IMR-90 (cell line): Measurements from ENCODE around the gene LIN9. TPM values are rescaled to one million over a fixed set of nuclear protein-coding genes. Genes with fewer than 3 reads are reported as not detected.

Source experiments
- ATAC-seq: fragments of 200-7000 bp; cut with Tn5 transposase; 2 replicates; pipeline ENCODE4 v1.9.1; 2020; ENCODE audit warnings: low read depth, mild to moderate bottlenecking, moderate library complexity
- BruUV-seq: library from RNA; stranded (reverse); fragments of 400-500 nt; replicated peaks from 2 replicates; lab custom pipeline; 2021; lab: Mats Ljungman, UMichigan
- CTCF ChIA-PET: fragments of 300-600 bp; formaldehyde crosslinking; extraction: SDS; loops from one replicate; lab custom pipeline; 2021; ENCODE audit warnings: antibody characterized with exemption; lab: Yijun Ruan, JAX
- POLR2A ChIA-PET: fragments of 300-600 bp; sonication (Branson Sonifier 250); formaldehyde crosslinking; loops from one replicate; lab custom pipeline; 2022; ENCODE audit warnings: antibody characterized with exemption; ENCODE audit not compliant: unreplicated experiment; lab: Charles Lee
- DNase-seq: peaks from one replicate; pipeline ENCODE4 v3.0.0; 2013
- H2AFZ ChIP-seq: replicated peaks from 2 replicates; pipeline ENCODE3; 2013; ENCODE audit warnings: low read length, mild to moderate bottlenecking; ENCODE audit not compliant: poor library complexity
- H2AK5ac ChIP-seq: 2 replicates; pipeline ENCODE4 v1.6.1; 2013; ENCODE audit warnings: low read depth, low read length, inconsistent platforms
- H2AK9ac ChIP-seq: replicated peaks from 2 replicates; pipeline ENCODE3; 2013; ENCODE audit warnings: mild to moderate bottlenecking, low read depth, low read length, moderate library complexity; ENCODE audit not compliant: poor library complexity
- H2BK120ac ChIP-seq: 2 replicates; pipeline ENCODE4 v1.6.1; 2013; ENCODE audit warnings: low read depth, low read length, inconsistent platforms
- H2BK15ac ChIP-seq: 3 replicates; pipeline ENCODE4 v1.6.1; 2013; ENCODE audit warnings: low read depth, low read length, inconsistent platforms
- H2BK20ac ChIP-seq: 2 replicates; pipeline ENCODE4 v1.6.1; 2013; ENCODE audit warnings: low read depth, mild to moderate bottlenecking, inconsistent platforms, low read length, moderate library complexity
- H2BK5ac ChIP-seq: 2 replicates; pipeline ENCODE4 v1.6.1; 2013; ENCODE audit warnings: mild to moderate bottlenecking, low read depth, low read length, inconsistent platforms; ENCODE audit not compliant: poor library complexity, severe bottlenecking
- H3K14ac ChIP-seq: replicated peaks from 2 replicates; pipeline ENCODE4 v1.6.1; 2013; ENCODE audit warnings: low read depth, low read length, inconsistent platforms
- H3K18ac ChIP-seq: 2 replicates; pipeline ENCODE4 v1.6.1; 2013; ENCODE audit warnings: low read depth, low read length, control low read depth
- H3K23ac ChIP-seq: 2 replicates; pipeline ENCODE4 v1.6.1; 2013; ENCODE audit warnings: low read depth, low read length, inconsistent platforms
- H3K27ac ChIP-seq: 2 replicates; pipeline ENCODE4 v1.5.1; 2013; ENCODE audit warnings: mild to moderate bottlenecking, control low read depth, low read length; ENCODE audit not compliant: insufficient read depth
- H3K27me3 ChIP-seq: 2 replicates; pipeline ENCODE4 v1.6.1; 2013; ENCODE audit warnings: low read length; ENCODE audit not compliant: control insufficient read depth, insufficient read depth
- H3K36me3 ChIP-seq: 2 replicates; pipeline ENCODE4 v1.6.1; 2013; ENCODE audit warnings: low read length, mixed read lengths; ENCODE audit not compliant: control insufficient read depth, insufficient read depth
- H3K4ac ChIP-seq: 2 replicates; pipeline ENCODE4 v1.6.1; 2013; ENCODE audit warnings: low read depth, low read length, inconsistent platforms
- H3K4me1 ChIP-seq: 2 replicates; pipeline ENCODE4 v1.6.1; 2013; ENCODE audit warnings: low read length, mixed read lengths; ENCODE audit not compliant: control insufficient read depth, insufficient read depth
- H3K4me2 ChIP-seq: 2 replicates; pipeline ENCODE4 v1.6.1; 2013; ENCODE audit warnings: low read depth, mild to moderate bottlenecking, control low read depth, low read length, moderate library complexity
- H3K4me3 ChIP-seq: 2 replicates; pipeline ENCODE4 v1.5.1; 2013; ENCODE audit warnings: low read depth, mild to moderate bottlenecking, control low read depth, low read length, moderate library complexity; ENCODE audit not compliant: insufficient read depth
- H3K56ac ChIP-seq: 2 replicates; pipeline ENCODE4 v1.6.1; 2013; ENCODE audit warnings: low read length, inconsistent platforms; ENCODE audit not compliant: insufficient read depth; ENCODE audit errors: extremely low read depth
- H3K79me1 ChIP-seq, 2 experiments: 2 replicates each; pipeline ENCODE4 v1.6.1; 2013; ENCODE audit warnings: low read length in 2 of 2, inconsistent platforms in 1 of 2, low read depth in 1 of 2
- H3K9ac ChIP-seq: 2 replicates; pipeline ENCODE4 v1.6.1; 2013; ENCODE audit warnings: low read depth, low read length, control low read depth
- H3K9me1 ChIP-seq: 2 replicates; pipeline ENCODE4 v1.6.1; 2013; ENCODE audit warnings: low read length, inconsistent platforms; ENCODE audit not compliant: insufficient read depth
- H3K9me3 ChIP-seq: 2 replicates; pipeline ENCODE4 v1.6.1; 2013; ENCODE audit warnings: low read length; ENCODE audit not compliant: control insufficient read depth, insufficient read depth
- H4K20me1 ChIP-seq: 2 replicates; pipeline ENCODE4 v1.6.1; 2013; ENCODE audit warnings: low read length, inconsistent platforms; ENCODE audit not compliant: insufficient read depth
- H4K5ac ChIP-seq: 2 replicates; pipeline ENCODE4 v1.6.1; 2013; ENCODE audit warnings: mild to moderate bottlenecking, low read depth, low read length, control low read depth
- H4K8ac ChIP-seq, 2 experiments: 2 replicates each; pipeline ENCODE4 v1.6.1; 2013; ENCODE audit warnings: low read depth in 2 of 2, low read length in 2 of 2, control low read depth in 1 of 2, inconsistent platforms in 1 of 2
- H4K91ac ChIP-seq: 2 replicates; pipeline ENCODE4 v1.6.1; 2013; ENCODE audit warnings: low read depth, low read length, inconsistent platforms; ENCODE audit not compliant: insufficient read depth
- BHLHE40 ChIP-seq: fragments of 150-350 bp; IDR thresholded peaks from 2 replicates; pipeline ENCODE4 v1.6.1; 2016; ENCODE audit warnings: mild to moderate bottlenecking, low read depth, low read length
- CHD1 ChIP-seq: IDR thresholded peaks from 2 replicates; pipeline ENCODE4 v1.6.1; 2012; ENCODE audit warnings: low read depth, low read length, improper control_type of control experiment
- FOS ChIP-seq: fragments of 150-350 bp; IDR thresholded peaks from 2 replicates; pipeline ENCODE4 v1.6.1; 2016; ENCODE audit warnings: low read depth, low read length
- MXI1 ChIP-seq: IDR thresholded peaks from 2 replicates; pipeline ENCODE4 v1.6.1; 2012; ENCODE audit warnings: low read depth, mild to moderate bottlenecking, low read length, moderate library complexity, borderline replicate concordance
- NFE2L2 ChIP-seq: fragments of 150-350 bp; IDR thresholded peaks from 2 replicates; pipeline ENCODE4 v1.6.1; 2016; ENCODE audit warnings: low read depth, mild to moderate bottlenecking, low read length
- POLR2A ChIP-seq: IDR thresholded peaks from 2 replicates; pipeline ENCODE4 v1.6.1; 2012; ENCODE audit warnings: mild to moderate bottlenecking, low read depth, low read length
- RCOR1 ChIP-seq: IDR thresholded peaks from 2 replicates; pipeline ENCODE4 v1.6.1; 2012; ENCODE audit warnings: mild to moderate bottlenecking, low read length, improper control_type of control experiment; ENCODE audit not compliant: insufficient replicate concordance
- RFX5 ChIP-seq: IDR thresholded peaks from 2 replicates; pipeline ENCODE4 v1.8.0; 2012; ENCODE audit warnings: low read depth, mild to moderate bottlenecking, low read length, moderate library complexity
- WGBS, 2 experiments: methylation state at CpG; one replicate each; pipeline versions ENCODE4 v1.1.5 to v1.1.7; 2013; ENCODE audit warnings: missing lambda C conversion rate in 2 of 2; ENCODE audit not compliant: insufficient read length in 1 of 2; ENCODE audit errors: extremely low coverage in 2 of 2; 5-methylcytosine and 5-hydroxymethylcytosine counted together
- dilution Hi-C: fragments of 300-500 bp; cut with HindIII; formaldehyde crosslinking; loops from one replicate; pipeline ENCODE4 v1.14.3; 2018; ENCODE audit warnings: low sequenced_read_pairs; ENCODE audit not compliant: unreplicated experiment
- in situ Hi-C: fragments of 300-500 bp; cut with MboI; formaldehyde crosslinking; loops from 3 replicates; pipeline ENCODE4 v1.14.3; 2019; ENCODE audit warnings: low sequenced_read_pairs, inconsistent platforms, mixed read lengths
- intact Hi-C: fragments of 100-400 bp; cut with micrococcal nuclease; formaldehyde crosslinking; loops from 2 replicates; pipeline ENCODE4 v1.10.0; 2022
- polyA plus RNA-seq, 3 experiments: library from polyadenylated mRNA; depleted of rRNA; stranded (reverse); fragments of >200 nt; gene quantifications; 2 replicates each; pipeline ENCODE4 v1.2.3, GENCODE V29; 2012; ENCODE audit warnings: low replicate concordance in 1 of 3
- total RNA-seq: library from RNA; depleted of rRNA; stranded (reverse); fragments of >200 nt; gene quantifications from 2 replicates; pipeline ENCODE4 v1.2.3, GENCODE V29; 2012
- TF ChIP-seq, protein P1 (sequence below): conservative IDR thresholded peaks from 2 replicates; pipeline ENCODE4 v1.5.1; 2012; ENCODE audit warnings: mild to moderate bottlenecking, low read depth, low read length, improper control_type of control experiment

Gene LIN9
- total and polyA plus RNA-seq, 2 of the 4 experiments (the other 2 are of a cell fraction) = 2.3 to 3.9 TPM

DNA sequence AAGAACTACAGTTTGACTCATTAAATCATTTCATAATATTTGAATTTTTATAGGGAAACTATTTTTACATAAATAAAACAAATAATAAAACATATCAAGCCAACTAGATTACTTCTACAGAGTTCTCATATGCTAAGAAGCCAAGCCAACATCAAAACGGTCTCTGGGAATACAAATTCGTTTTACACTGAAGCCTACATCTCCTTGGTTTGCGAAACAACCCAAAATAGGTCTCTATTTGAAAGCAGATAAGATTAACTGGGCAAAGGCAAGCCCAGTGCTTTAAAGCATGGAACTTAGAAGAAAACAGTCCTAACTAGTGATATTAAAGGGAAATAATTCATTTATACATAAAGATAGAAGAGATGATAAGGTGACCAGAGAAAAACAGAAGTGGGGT lies 60.2 kb downstream of the LIN9 start:
- DNase-seq (no peak), ATAC-seq (no peak)
- TF ChIP-seq CHD1 = no peak
- TF ChIP-seq RFX5 = no peak
- TF ChIP-seq MXI1 = no peak
- no peak for TF ChIP-seq BHLHE40
- TF ChIP-seq NFE2L2 = no peak
- no peak for TF ChIP-seq POLR2A
- TF ChIP-seq RCOR1 = no peak
- no peak for TF ChIP-seq FOS
- TF ChIP-seq, protein P1, sequence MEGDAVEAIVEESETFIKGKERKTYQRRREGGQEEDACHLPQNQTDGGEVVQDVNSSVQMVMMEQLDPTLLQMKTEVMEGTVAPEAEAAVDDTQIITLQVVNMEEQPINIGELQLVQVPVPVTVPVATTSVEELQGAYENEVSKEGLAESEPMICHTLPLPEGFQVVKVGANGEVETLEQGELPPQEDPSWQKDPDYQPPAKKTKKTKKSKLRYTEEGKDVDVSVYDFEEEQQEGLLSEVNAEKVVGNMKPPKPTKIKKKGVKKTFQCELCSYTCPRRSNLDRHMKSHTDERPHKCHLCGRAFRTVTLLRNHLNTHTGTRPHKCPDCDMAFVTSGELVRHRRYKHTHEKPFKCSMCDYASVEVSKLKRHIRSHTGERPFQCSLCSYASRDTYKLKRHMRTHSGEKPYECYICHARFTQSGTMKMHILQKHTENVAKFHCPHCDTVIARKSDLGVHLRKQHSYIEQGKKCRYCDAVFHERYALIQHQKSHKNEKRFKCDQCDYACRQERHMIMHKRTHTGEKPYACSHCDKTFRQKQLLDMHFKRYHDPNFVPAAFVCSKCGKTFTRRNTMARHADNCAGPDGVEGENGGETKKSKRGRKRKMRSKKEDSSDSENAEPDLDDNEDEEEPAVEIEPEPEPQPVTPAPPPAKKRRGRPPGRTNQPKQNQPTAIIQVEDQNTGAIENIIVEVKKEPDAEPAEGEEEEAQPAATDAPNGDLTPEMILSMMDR = no peak
- Histone ChIP-seq H3K9me1 (no peaks in the 10 kb centered on the region), H4K8ac (no peak overlapping the region), H2BK15ac (no peak overlapping the region), H4K20me1 (no peaks in the 10 kb centered on the region), H4K5ac (no peak overlapping the region), H2AK5ac (no peak overlapping the region), H3K79me1 (no peaks in the 10 kb centered on the region), H3K56ac (no peak overlapping the region), H3K4me2 (no peak overlapping the region), H3K14ac (no peak overlapping the region), H2BK5ac (no peak overlapping the region), H3K36me3 (no peaks in the 10 kb centered on the region; the same call in 1 of the 2 replicates), H4K91ac (no peak overlapping the region), H3K27me3 (no peaks in the 10 kb centered on the region), H3K9me3 (no peaks in the 10 kb centered on the region), H3K23ac (no peak overlapping the region), H3K18ac (no peak overlapping the region), H2AFZ (no peak overlapping the region), H3K4me1 (no peaks in the 10 kb centered on the region), H3K9ac (no peak overlapping the region), H3K27ac (no peak overlapping the region), H3K4ac (no peak overlapping the region), H2AK9ac (no peak overlapping the region), H2BK120ac (no peak overlapping the region), H3K4me3 (no peak overlapping the region), H2BK20ac (no peak overlapping the region)
- POLR2A ChIA-PET = no interaction called here
- no TSS peak for BruUV-seq
- in situ Hi-C loops (no loop called here), dilution Hi-C loops (no loop called here), intact Hi-C loops (no loop called here)
- no CpG with 5 or more reads among the region's 3 CpGs for WGBS, 2 experiments
- CTCF ChIA-PET = no interaction called here
